Fibroblast of lung (primary cell): ENCODE data around the gene ACSS1. TPM values are rescaled to one million over a fixed set of nuclear protein-coding genes. Genes with fewer than 3 reads are reported as not detected.

Experiments used
- DNase-seq, 2 donors: peaks; one replicate each; pipeline versions ENCODE4 v3.0.0 to v3.0.0-alpha.2; 2010; ENCODE audit warnings: low read depth in 2 of 2
- H2AFZ ChIP-seq: 2 replicates; pipeline ENCODE4 v1.5.1; 2012; ENCODE audit warnings: low read length, control low read depth, inconsistent platforms
- H3K27ac ChIP-seq: 2 replicates; pipeline ENCODE4 v1.5.1; 2011; ENCODE audit warnings: low read length, control low read depth; ENCODE audit not compliant: insufficient read depth
- H3K27me3 ChIP-seq: 2 replicates; pipeline ENCODE4 v1.5.1; 2011; ENCODE audit warnings: mild to moderate bottlenecking, low read length; ENCODE audit not compliant: control insufficient read depth, insufficient read depth
- H3K36me3 ChIP-seq: 2 replicates; pipeline ENCODE4 v1.5.1; 2011; ENCODE audit warnings: low read length; ENCODE audit not compliant: control insufficient read depth, insufficient read depth
- H3K4me1 ChIP-seq: 2 replicates; pipeline ENCODE4 v1.5.1; 2011; ENCODE audit warnings: low read length; ENCODE audit not compliant: control insufficient read depth, insufficient read depth; ENCODE audit errors: extremely low read depth
- H3K4me2 ChIP-seq: 2 replicates; pipeline ENCODE4 v1.5.1; 2011; ENCODE audit warnings: low read length, control low read depth; ENCODE audit not compliant: insufficient read depth; ENCODE audit errors: extremely low read depth
- H3K4me3 ChIP-seq, 4 experiments: fragments of 200-600 bp in 1 of 4; sonication (generic) in 1 of 4; replicated peaks in 1 of 4; 2 replicates each; pipeline ENCODE4 v1.5.1; 2011 to 2016; ENCODE audit warnings: low read length in 4 of 4, low read depth in 3 of 4, mild to moderate bottlenecking in 3 of 4, control low read depth in 2 of 4, inconsistent platforms in 1 of 4, mixed read lengths in 1 of 4; ENCODE audit not compliant: insufficient read depth in 1 of 4; ENCODE audit errors: control extremely low read depth in 1 of 4
- H3K79me2 ChIP-seq: 2 replicates; pipeline ENCODE4 v1.5.1; 2012; ENCODE audit warnings: mild to moderate bottlenecking, low read length, inconsistent platforms; ENCODE audit not compliant: control insufficient read depth, insufficient read depth
- H3K9ac ChIP-seq: 2 replicates; pipeline ENCODE4 v1.5.1; 2011; ENCODE audit warnings: mild to moderate bottlenecking, low read length, control low read depth; ENCODE audit not compliant: insufficient read depth
- H3K9me3 ChIP-seq: 2 replicates; pipeline ENCODE4 v1.5.1; 2012; ENCODE audit warnings: low read depth, low read length; ENCODE audit not compliant: control insufficient read depth, insufficient read depth
- H4K20me1 ChIP-seq: 2 replicates; pipeline ENCODE4 v1.5.1; 2011; ENCODE audit warnings: low read length; ENCODE audit not compliant: control insufficient read depth, insufficient read depth; ENCODE audit errors: extremely low read depth
- CTCF ChIP-seq, 2 donors: IDR thresholded peaks in 1 of 2; conservative IDR thresholded peaks in 1 of 2; 1 replicate in 1 of 2; 2 replicates in 1 of 2; pipeline ENCODE4 v1.5.1; 2011 to 2012; ENCODE audit warnings: low read length in 2 of 2, control low read depth in 1 of 2, inconsistent platforms in 1 of 2, low read depth in 1 of 2, mild to moderate bottlenecking in 1 of 2
- EZH2 ChIP-seq: IDR thresholded peaks from 2 replicates; pipeline ENCODE4 v1.5.1; 2012; ENCODE audit warnings: low read length, control low read depth, mild to moderate bottlenecking; ENCODE audit errors: missing control alignments
- polyA plus RNA-seq, 2 donors: library from polyadenylated mRNA; depleted of rRNA in 1 of 2; stranded (reverse) in 1 of 2; unstranded in 1 of 2; fragments of >200 nt; gene quantifications; 2 replicates each; pipeline ENCODE4 v1.2.1, GENCODE V29; 2011 to 2012; ENCODE audit warnings: missing spikeins in 1 of 2
- total RNA-seq: library from RNA; depleted of rRNA; stranded (reverse); fragments of >200 nt; gene quantifications from 2 replicates; pipeline ENCODE4 v1.2.1, GENCODE V29; 2014

ACSS1 gene
- total and polyA plus RNA-seq, 2 donors (not counting 1 experiment from before 2014, with no cell fraction given) = 1.3 to 3.4 TPM

GRCh38 chr20:24971376-24972101 is 86.4 kb downstream of the ACSS1 start:
- Histone ChIP-seq H3K4me1 (no peaks in the 10 kb centered on the region), H2AFZ (no peak overlapping the region), H3K9me3 (no peaks in the 10 kb centered on the region), H3K27me3 (no peaks in the 10 kb centered on the region), H3K27ac (no peak overlapping the region), H3K36me3 (peaks cover 15% of the 10 kb centered on the region), H3K4me3 (no peak overlapping the region), H4K20me1 (no peaks in the 10 kb centered on the region), H3K4me2 (no peak overlapping the region), H3K9ac (no peak overlapping the region), H3K79me2 (no peaks in the 10 kb centered on the region)
- no peak for DNase-seq
- TF ChIP-seq EZH2 (no peak), CTCF (conservative IDR thresholded peaks at IDR 0.05 in 1 of 2, IDR thresholded peaks at IDR 0.05 in 1 of 2; ENCODE audit: low read depth in 1 of 2, low read length in 2 of 2) (no peak)

GRCh38 chr20:24970754-24971153 is 87.2 kb downstream of the ACSS1 start:
- H3K9me3 ChIP-seq = no peaks in the 10 kb centered on the region
- H4K20me1 ChIP-seq = no peaks in the 10 kb centered on the region
- no peak overlapping the region for H3K4me2 ChIP-seq
- H3K27me3 ChIP-seq = no peaks in the 10 kb centered on the region
- H3K36me3 ChIP-seq = peaks cover 15% of the 10 kb centered on the region
- no peaks in the 10 kb centered on the region for H3K4me1 ChIP-seq
- no peaks in the 10 kb centered on the region for H3K79me2 ChIP-seq
- no peak for DNase-seq
- H3K4me3 ChIP-seq = no peak overlapping the region
- no peak overlapping the region for H2AFZ ChIP-seq
- no peak overlapping the region for H3K9ac ChIP-seq
- TF ChIP-seq CTCF (conservative IDR thresholded peaks at IDR 0.05 in 1 of 2, IDR thresholded peaks at IDR 0.05 in 1 of 2; ENCODE audit: low read depth in 1 of 2, low read length in 2 of 2) = no peak
- no peak for TF ChIP-seq EZH2
- H3K27ac ChIP-seq = no peak overlapping the region

DNA sequence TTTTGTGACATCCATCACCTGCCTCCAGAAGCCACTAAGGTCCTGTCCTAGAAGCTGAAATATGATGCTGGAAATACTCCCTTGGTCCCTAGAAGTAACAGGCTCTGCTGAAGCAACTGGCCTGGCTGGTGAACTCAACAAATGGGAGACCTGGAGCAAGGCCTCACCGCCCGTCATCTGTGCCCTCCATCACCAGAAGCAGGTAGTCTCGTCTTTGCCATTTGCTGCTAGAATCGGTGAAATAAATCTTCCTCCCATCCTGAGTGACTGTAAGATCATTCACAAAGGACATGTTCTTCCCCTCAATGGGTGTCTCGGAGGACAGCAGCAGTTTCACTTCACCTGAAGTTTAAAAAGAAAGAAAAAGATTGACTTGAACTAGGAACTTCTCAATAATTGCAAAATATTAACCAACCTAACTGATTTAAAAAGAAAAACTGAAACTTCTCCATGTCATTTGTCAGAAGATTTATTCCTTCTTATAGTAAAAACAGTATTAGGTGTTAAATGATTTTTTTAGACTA is 87.8 kb downstream of the ACSS1 start:
- no peaks in the 10 kb centered on the region for H3K9me3 ChIP-seq
- no peak overlapping the region for H3K4me3 ChIP-seq
- no peak overlapping the region for H2AFZ ChIP-seq
- no peak overlapping the region for H3K4me2 ChIP-seq
- H3K9ac ChIP-seq = no peak overlapping the region
- no peak overlapping the region for H3K27ac ChIP-seq
- no peak for TF ChIP-seq CTCF (conservative IDR thresholded peaks at IDR 0.05 in 1 of 2, IDR thresholded peaks at IDR 0.05 in 1 of 2; ENCODE audit: low read depth in 1 of 2, low read length in 2 of 2)
- TF ChIP-seq EZH2 = no peak
- H3K4me1 ChIP-seq = no peaks in the 10 kb centered on the region
- peaks cover 15% of the 10 kb centered on the region for H3K36me3 ChIP-seq
- no peaks in the 10 kb centered on the region for H3K79me2 ChIP-seq
- no peaks in the 10 kb centered on the region for H4K20me1 ChIP-seq
- no peaks in the 10 kb centered on the region for H3K27me3 ChIP-seq
- DNase-seq = no peak
